ENCODE results near the gene ARHGEF5. TPM values are rescaled to one million over a fixed set of nuclear protein-coding genes. Genes with fewer than 3 reads are reported as not detected.

Gene ARHGEF5
- total RNA-seq, 1 experiment from 2014 or later, result 48.2 TPM

DNA sequence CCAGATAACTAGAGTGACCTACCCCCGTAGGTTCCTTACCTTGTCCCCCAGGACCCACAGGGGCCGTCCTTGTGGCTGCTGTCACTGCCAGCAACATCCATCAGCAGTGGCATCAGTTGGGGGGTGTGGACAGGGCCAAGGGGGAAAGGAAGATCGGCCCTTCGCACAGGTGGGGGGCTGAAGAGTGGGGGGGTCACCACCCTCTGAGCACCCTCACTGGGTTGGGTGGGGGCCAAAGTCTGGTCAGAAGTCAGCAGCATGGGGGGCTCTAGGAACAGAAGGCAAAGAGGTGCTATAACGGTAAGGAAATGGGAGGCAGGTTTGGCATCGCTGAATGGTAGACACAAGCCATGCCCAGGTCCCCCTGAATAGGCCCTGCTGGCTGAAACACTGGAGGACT is 43.7 kb downstream of the ARHGEF5 start:
- Mint-ChIP-seq H3K36me3 (ENCODE audit: insufficient read depth, unreplicated experiment) (no peaks in the 10 kb centered on the region), H3K4me1 (ENCODE audit: insufficient read depth, unreplicated experiment) (no peaks in the 10 kb centered on the region), H3K4me3 (ENCODE audit: unreplicated experiment) (no peak overlapping the region), H3K27me3 (ENCODE audit: insufficient read depth, unreplicated experiment) (no peaks in the 10 kb centered on the region), H3K27ac (ENCODE audit: low read depth, unreplicated experiment) (no peak overlapping the region), H3K9me3 (ENCODE audit: unreplicated experiment) (no peaks in the 10 kb centered on the region)
- BruUV-seq (replicated peaks), result no TSS peak
- no peak for DNase-seq (ENCODE audit: unreplicated experiment)
- POLR2A ChIA-PET, result no interaction called here
- intact Hi-C loops (cut with micrococcal nuclease), result no loop called here
- CTCF ChIA-PET, result interaction anchor here (0.7 to 1.8 kb wide), 3 partner anchors 18 to 38 kb away, joined by 3 to 16 read pairs (median 7); no protein-coding TSS in a partner anchor
- TF ChIP-seq, protein P1, sequence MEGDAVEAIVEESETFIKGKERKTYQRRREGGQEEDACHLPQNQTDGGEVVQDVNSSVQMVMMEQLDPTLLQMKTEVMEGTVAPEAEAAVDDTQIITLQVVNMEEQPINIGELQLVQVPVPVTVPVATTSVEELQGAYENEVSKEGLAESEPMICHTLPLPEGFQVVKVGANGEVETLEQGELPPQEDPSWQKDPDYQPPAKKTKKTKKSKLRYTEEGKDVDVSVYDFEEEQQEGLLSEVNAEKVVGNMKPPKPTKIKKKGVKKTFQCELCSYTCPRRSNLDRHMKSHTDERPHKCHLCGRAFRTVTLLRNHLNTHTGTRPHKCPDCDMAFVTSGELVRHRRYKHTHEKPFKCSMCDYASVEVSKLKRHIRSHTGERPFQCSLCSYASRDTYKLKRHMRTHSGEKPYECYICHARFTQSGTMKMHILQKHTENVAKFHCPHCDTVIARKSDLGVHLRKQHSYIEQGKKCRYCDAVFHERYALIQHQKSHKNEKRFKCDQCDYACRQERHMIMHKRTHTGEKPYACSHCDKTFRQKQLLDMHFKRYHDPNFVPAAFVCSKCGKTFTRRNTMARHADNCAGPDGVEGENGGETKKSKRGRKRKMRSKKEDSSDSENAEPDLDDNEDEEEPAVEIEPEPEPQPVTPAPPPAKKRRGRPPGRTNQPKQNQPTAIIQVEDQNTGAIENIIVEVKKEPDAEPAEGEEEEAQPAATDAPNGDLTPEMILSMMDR (IDR thresholded peaks at IDR 0.05; ENCODE audit: unreplicated experiment), result no peak

DNA sequence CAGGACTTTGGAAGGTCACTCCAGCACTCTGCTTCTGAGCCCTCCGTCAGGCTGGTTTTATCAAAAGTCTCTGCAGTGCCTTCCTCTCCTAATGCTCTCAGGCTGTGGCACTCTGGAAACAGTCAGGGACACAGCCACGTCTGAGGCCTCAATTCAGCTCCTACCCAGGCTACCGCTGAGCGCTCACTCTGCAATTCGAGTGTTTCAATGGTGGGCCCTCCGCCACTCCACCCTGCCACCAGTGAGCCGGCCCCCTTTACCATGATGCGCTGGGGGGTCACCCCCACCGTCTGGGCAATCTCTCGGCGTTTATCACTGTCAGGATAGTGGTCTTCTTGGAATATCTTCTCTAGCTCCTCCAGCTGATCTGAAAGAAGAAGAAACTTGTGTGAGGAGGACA is 44.7 kb downstream of the ARHGEF5 start:
- ChIA-PET POLR2A (no interaction called here), CTCF (interaction anchor here (0.6 to 1.1 kb wide), 2 partner anchors 37 to 72 kb away, joined by 3 to 7 read pairs; no protein-coding TSS in a partner anchor)
- BruUV-seq (replicated peaks), result no TSS peak
- Mint-ChIP-seq H3K36me3 (ENCODE audit: insufficient read depth, unreplicated experiment) (no peaks in the 10 kb centered on the region), H3K4me1 (ENCODE audit: insufficient read depth, unreplicated experiment) (no peaks in the 10 kb centered on the region), H3K9me3 (ENCODE audit: unreplicated experiment) (no peaks in the 10 kb centered on the region), H3K4me3 (ENCODE audit: unreplicated experiment) (no peak overlapping the region), H3K27ac (ENCODE audit: low read depth, unreplicated experiment) (no peak overlapping the region), H3K27me3 (ENCODE audit: insufficient read depth, unreplicated experiment) (no peaks in the 10 kb centered on the region)
- TF ChIP-seq, protein P1 (IDR thresholded peaks at IDR 0.05; ENCODE audit: unreplicated experiment), result no peak
- no peak for DNase-seq (ENCODE audit: unreplicated experiment)
- intact Hi-C loops (cut with micrococcal nuclease), result no loop called here

DNA sequence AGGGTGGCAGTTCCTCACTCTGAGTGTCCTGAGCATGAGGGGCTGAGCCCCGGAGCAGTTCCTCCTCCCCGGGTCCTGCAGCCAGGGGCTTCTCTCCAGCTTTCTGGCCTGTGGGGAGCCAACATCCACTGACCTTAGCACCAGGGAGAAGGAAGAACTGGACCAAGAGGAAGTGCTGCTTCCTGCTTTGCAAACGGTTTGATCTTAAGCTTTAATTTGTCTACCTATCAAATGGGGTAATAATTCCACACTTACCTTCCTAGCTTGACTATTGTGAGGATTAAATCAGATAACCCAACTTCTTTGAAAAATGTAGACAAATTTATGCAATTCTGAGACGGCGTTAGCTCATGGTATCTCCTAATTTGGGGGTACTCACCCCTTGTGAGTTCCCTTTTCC is 46.3 kb downstream of the ARHGEF5 start:
- no TSS peak for BruUV-seq (replicated peaks)
- intact Hi-C loops (cut with micrococcal nuclease), result no loop called here
- Mint-ChIP-seq H3K4me3 (ENCODE audit: unreplicated experiment) (no peak overlapping the region), H3K4me1 (ENCODE audit: insufficient read depth, unreplicated experiment) (peaks cover 2% of the 10 kb centered on the region), H3K27ac (ENCODE audit: low read depth, unreplicated experiment) (no peak overlapping the region), H3K27me3 (ENCODE audit: insufficient read depth, unreplicated experiment) (no peaks in the 10 kb centered on the region), H3K36me3 (ENCODE audit: insufficient read depth, unreplicated experiment) (no peaks in the 10 kb centered on the region), H3K9me3 (ENCODE audit: unreplicated experiment) (no peaks in the 10 kb centered on the region)
- TF ChIP-seq, protein P1 (IDR thresholded peaks at IDR 0.05; ENCODE audit: unreplicated experiment), result no peak
- ChIA-PET CTCF (interaction anchor here (0.5 to 2.4 kb wide), 4 partner anchors 9 to 410 kb away, joined by 3 to 23 read pairs (median 11); no protein-coding TSS in a partner anchor), POLR2A (no interaction called here)
- DNase-seq (ENCODE audit: unreplicated experiment), result no peak

DNA sequence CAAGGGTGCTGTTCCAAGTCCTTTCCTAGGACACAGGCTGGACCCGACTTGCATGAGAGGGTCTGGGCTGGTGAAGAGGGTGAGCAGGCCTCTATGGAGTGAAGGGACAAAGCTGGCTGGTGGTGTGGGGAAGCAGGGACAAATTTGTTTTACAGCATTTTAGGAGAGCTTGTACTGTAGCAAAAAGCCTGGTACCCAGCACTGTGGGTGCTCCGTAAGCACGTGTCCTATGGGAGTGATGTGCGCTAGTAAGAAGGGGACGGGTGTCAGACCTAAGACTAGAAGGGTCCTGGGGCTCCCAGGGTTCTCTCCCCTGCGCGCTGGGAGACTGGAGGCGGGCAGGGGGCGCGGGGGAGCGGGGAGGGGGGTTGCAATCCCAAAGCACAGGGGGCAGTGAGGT is 47.9 kb downstream of the ARHGEF5 start:
- BruUV-seq (replicated peaks), result no TSS peak
- no peaks in the 10 kb centered on the region for H3K36me3 Mint-ChIP-seq (ENCODE audit: insufficient read depth, unreplicated experiment)
- no peaks in the 10 kb centered on the region for H3K9me3 Mint-ChIP-seq (ENCODE audit: unreplicated experiment)
- no peak overlapping the region for H3K27ac Mint-ChIP-seq (ENCODE audit: low read depth, unreplicated experiment)
- peaks cover 16% of the 10 kb centered on the region for H3K4me1 Mint-ChIP-seq (ENCODE audit: insufficient read depth, unreplicated experiment)
- H3K27me3 Mint-ChIP-seq (ENCODE audit: insufficient read depth, unreplicated experiment), result no peaks in the 10 kb centered on the region
- ChIA-PET POLR2A (interaction anchor here (0.6 kb wide), 1 partner anchor 9 kb away, joined by 3 read pairs; no protein-coding TSS in a partner anchor), CTCF (interaction anchor here (1.1 to 2.4 kb wide), 3 partner anchors 10 to 35 kb away, joined by 3 to 23 read pairs (median 17); no protein-coding TSS in a partner anchor)
- intact Hi-C loops (cut with micrococcal nuclease), result no loop called here
- TF ChIP-seq, protein P1 (IDR thresholded peaks at IDR 0.05; ENCODE audit: unreplicated experiment), result no peak
- no peak overlapping the region for H3K4me3 Mint-ChIP-seq (ENCODE audit: unreplicated experiment)
- no peak for DNase-seq (ENCODE audit: unreplicated experiment)
